Uterus (tissue), 2 donors: Measurements from ENCODE around the gene NDE1.

ENCODE experiments used
- CTCF ChIP-seq, 4 experiments: fragments of 200-600 bp in 2 of 4; fragments of 450-650 bp in 2 of 4; sonication (generic) in 2 of 4; IDR thresholded peaks; one replicate each; pipeline ENCODE4 v1.5.1; 2016 to 2019; ENCODE audit warnings: antibody characterized with exemption in 4 of 4, mild to moderate bottlenecking in 2 of 4, moderate library complexity in 1 of 4
- POLR2A ChIP-seq, 2 donors: fragments of 450-650 bp; IDR thresholded peaks; one replicate each; pipeline ENCODE4 v1.6.1; 2016; ENCODE audit warnings: antibody characterized with exemption in 2 of 2, mild to moderate bottlenecking in 1 of 2, moderate library complexity in 1 of 2

GRCh38 chr16:15735610-15736009, 85.6 kb downstream of the NDE1 start:
- TF ChIP-seq CTCF (IDR thresholded peaks at IDR 0.05) (no peak), POLR2A (IDR thresholded peaks at IDR 0.05) (no peak)
